NCI-H187 (cell line): ENCODE data around the gene FAM131C.
"Not testable (repeated sequence)": the region's sequence is repeated elsewhere in the genome, so short reads cannot be mapped to it uniquely, and the experiment has no call there.

Experiments used
- DNase-seq, 2 experiments: peaks; one replicate each; lab custom pipeline; 2025; lab: John Stamatoyannopoulos, UW

The FAM131C gene

GRCh38 chr1:16033103-16033632 lies 40.3 kb downstream of the FAM131C start:
- not testable (repeated sequence) for DNase-seq

GRCh38 chr1:16032388-16033102 lies 40.9 kb downstream of the FAM131C start:
- DNase-seq: peak in 1 of 2 experiments; percentile 42

DNA sequence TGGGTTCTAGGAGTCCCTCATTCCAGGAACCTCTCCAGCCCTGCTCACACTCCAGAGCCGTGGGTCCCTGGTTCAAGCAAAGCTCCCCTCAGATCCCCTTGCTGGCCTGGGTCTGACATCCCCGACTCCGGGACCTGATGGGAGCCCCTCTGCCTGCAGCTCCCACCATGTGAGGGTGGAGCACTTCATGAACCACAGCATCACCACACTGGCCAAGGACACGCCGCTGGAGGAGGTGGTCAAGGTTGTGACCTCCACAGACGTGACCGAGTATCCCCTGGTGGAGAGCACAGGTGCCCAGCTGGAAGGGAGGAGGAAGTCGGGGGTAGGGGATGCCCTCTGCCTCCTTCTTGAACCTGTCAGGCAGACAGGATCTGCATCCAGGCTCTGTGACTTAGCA lies 41.9 kb downstream of the FAM131C start:
- DNase-seq: no peak

GRCh38 chr1:16029288-16029687 lies 44.2 kb downstream of the FAM131C start:
- no peak for DNase-seq

DNA sequence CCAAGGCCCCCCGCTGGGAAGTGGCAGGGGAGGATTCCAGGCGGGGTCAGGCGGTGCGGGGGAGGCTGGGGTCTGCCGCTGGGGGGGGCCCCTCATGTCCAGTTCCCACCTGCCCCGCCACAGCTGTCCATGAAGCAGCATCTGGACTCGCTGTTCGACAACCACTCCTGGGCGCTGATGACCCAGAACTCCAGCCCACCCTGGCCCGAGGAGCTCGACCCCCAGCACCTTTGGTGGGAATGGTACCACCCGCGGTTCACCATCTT lies 44.5 kb downstream of the FAM131C start:
- DNase-seq: not testable (repeated sequence)

- no peak for DNase-seq
Observed at GRCh38 chr1:16028237-16029002, 45.0 kb downstream of the FAM131C start.

DNA sequence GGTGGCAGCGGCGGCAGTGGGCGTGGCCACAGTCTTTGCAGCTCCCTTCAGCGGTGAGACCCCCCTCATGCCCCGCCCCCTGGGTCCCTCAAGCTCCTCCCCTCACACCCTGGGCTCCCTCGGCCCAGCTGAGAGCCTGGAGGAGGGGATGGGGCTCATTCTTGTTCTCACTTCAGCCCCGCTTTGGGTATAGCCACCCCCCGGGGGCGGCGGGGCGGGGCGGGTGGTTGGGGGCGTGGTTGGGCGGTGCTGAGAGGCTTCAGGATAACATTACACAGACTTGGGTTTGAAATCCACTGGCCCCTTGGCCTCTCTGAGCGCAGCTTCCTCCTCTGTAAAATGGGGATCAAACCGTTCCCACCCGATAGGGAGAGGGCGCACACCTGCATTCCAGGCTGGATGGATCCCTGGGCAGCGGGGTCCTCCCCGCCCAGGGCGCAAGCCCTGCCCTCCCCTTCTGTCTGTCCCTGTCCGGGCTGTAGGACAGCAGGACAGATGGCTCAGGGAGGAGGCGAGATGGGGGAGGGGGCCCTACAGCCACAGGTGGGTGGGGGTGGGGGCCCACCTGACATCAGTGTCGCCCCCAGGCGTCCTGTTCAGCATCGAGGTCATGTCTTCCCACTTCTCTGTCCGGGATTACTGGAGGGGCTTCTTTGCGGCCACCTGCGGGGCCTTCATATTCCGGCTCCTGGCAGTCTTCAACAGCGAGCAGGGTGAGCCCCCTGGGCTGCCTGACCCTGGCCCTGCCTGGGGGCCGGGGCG lies 46.5 kb downstream of the FAM131C start:
- DNase-seq: no peak

DNA sequence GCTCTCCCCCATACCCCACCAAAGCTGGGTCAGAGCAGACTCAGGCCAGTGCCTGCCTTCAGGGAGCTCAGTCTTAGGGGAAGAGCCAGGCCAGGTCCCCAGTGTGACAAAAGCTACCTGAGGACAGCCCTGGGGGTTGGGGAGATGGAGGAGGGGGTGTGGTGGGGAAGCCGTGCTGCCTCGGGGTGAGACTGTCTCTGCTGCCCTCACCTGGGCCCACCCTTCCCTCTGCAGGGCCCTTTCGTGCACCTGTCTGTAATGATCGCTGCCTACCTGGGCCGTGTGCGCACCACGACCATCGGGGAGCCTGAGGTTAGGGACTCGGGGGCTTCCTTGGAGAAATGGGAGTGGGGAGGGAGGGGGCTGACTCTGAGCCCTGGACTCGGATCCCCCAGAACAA lies 47.1 kb downstream of the FAM131C start:
- DNase-seq: not testable (repeated sequence)

DNA sequence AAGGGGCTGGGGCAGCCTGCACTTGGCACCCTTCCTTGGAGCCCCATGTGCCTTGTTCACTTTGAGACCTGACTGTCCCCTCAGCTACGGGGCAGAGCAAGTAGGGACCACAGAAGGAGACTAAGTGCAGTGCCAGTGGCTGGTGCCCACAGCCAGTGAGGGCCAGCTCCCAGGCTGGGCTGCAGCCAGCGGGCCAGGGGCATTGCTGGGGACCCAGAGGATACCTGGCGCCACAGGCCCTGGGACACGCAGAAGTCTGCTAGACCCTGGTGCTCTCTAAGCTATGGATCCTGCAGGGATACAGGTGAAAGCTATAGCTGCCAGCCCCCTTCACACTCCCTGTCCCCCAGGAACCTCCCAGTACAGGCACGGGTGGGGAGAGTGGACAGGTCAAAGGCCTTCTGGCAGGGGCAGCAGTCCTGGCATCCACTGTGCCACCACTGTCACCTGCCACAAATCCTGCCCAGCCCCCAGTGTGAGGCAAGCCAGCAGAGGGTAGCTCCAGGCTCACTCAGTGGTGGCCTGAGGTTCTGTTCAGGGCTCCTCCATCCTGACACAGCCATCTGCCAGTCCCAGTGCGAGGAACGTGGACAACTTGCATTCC lies 50.3 kb downstream of the FAM131C start:
- DNase-seq: no peak

DNA sequence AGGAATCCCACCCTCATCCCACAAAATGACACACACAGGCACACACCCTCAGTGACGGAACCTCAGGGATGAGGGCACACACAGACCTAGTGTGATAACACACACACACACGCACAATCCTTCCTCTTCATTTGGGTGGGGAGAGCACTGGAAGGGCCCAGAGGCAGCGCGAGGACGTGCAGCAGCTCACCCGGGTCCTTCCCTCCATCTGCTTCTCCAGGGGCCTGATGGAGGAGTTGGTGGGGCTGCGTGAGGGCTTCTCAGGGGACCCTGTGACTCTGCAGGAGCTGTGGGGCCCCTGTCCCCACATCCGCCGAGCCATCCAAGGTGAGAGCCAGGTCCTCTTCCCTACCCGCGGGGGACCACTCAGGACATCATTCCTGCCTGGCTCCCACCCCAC lies 51.1 kb downstream of the FAM131C start:
- no peak for DNase-seq

- DNase-seq: peak; percentile 41 to 44
Observed at GRCh38 chr1:16021681-16022080, 51.8 kb downstream of the FAM131C start, which contains the start of gene CLCNKA. TSS of gene CLCNKA (plus strand) at chr1:16022036. CDS start at chr1:16022620, 584 bp downstream.

GRCh38 chr1:16020878-16021277 lies 52.6 kb downstream of the FAM131C start:
- not testable (repeated sequence) for DNase-seq

DNA sequence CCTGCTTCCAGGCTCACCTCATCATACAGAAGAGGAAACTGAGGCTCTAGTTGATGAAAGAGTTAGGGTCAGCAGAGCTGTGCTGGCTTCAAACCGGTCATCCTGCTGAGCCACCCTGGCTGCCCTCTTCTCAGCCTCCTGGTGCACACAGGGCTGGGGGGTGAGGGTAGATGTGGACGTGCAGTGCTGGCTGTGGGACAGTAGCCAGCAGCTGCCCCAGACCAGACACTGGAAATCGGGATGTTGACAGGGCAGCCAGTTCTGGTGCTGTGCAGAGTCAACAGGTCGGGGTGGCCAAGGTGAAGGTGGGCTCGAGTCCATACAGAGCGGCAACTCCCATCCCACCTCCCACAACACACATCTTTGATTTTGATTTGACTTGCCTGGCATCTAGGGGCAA lies 53.1 kb downstream of the FAM131C start:
- DNase-seq: no peak

GRCh38 chr1:16019644-16020277 lies 53.7 kb downstream of the FAM131C start:
- DNase-seq: no peak

DNA sequence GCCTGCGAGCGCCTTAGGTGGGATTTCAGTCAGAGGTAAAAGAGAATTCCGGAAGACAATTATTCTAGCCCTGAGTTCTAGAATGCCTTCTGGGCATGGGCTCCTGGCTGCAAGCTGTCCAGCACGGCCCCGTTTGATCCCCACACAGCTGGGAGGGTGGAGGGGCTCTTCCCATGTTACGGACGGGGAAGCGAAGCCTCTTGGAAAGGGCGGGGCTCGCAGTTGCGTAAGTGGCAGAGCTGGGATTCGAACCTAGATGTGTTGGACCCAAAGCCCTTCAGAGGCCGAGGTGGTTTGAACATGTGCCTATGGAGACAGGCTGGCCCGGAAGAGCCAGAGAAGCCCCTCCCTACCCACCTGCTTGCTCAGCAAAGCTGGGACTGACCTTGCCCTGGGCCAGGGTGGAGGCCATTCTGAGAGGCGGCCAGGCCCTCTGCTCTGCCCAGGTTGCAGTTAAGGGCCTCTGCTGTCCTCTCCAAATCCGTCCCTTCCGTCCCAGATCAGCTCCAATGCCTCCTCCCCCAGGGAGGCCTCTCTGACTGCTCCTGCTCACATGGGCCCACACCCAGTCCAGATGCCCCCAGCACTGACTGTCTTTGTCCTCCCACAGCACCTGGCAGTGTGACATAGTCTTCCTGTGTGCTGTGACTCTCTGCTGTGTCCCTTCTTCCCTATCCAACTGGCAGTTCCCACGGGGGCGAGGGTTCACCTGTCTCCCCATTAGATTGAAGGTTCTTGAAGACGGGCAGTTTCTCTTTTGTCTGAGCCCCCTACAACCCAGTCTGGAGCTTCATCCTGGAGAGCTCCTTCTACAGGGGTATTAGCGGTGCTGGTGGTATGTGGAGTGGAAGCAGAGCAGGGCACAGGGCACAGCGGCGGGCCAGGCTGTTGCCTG lies 54.5 kb downstream of the FAM131C start:
- no peak for DNase-seq

DNA sequence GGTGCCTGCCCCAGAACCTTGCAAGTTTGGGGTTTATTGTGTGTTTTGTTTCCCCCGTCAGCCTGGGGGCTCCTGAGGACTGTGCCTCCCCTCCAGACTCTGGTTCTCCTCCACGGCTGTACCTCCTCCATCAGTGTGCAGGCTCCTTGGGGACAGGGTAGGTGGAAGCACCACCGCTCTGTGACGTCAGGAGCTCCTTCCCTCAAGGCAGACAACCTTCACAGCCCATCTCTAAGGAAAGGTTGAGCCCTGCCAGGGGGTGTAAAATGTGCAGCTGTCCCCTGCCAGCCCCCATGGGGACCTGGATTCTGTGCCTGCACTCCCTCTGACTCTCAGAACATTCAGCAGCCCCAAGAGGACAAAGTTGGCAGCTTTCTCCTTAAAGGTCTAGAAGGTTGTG lies 55.1 kb downstream of the FAM131C start:
- no peak for DNase-seq

DNA sequence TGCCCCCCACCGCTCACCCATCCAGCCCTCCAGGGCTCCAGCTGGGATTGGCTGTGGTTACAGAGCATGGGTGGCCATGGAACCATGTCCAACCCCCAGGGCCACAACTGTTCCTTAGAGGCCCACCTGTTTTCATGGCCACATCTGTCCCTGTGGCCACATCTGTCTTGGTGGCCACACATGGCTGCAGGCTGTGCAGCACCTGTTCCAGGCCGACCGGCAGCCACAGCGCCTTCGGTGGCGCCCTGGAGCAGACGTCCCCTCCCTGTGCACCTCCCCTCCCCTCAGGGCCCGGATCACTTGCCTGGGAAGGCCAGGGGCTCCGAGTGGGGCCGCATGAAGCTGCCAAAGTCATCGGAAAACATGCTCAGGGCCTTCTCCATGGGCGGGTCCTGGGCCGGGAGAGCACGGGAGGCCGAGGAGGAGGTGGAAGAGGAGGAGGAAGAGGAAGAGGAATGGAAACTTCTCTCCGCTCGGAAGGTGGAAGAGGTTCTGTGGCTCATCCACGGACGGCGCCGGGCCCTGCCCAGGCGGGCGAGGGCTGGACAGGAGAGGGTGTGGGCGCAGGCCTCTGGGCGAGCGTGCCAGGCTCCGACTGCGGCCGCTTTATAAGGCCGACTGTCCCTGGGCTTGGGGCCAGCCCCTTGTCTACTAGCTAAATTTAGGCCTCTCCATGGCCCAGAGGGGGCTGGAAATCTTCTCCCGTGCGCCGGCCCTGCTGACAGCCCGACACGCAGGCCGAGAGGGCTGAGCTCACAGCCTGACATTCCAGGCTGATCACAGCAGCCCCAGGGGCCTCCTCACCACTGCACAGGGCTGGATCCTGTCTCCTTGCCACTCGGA lies 55.8 kb downstream of the FAM131C start, which contains the start of gene HSPB7:
Gene HSPB7 (minus strand): TSS at position 583 of the 843 bp plus-strand sequence. CDS start 80 bp downstream, at position 503.
- no peak for DNase-seq

DNA sequence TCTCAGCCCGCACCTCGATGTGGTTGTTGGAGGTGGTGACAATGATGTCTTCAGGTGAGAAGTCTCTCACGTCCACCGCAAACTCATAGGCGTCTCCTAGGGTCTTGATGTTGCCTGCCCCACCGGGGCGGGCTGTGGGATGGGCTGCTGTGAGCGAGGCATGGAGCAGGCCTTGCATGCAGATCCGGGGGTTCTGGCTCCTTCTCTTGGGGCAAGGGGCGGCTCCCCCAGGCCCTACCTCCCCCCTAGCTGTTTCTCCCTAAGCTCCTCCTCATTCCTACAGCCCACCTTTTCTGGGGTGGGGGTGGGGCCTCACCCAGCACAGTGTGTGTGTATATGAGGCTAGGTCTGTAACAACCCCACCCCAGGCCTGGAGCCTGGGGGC lies 56.4 kb downstream of the FAM131C start:
- DNase-seq: no peak
